OCI-LY1 (cell line): ENCODE measurements around the gene LITAF.

Source experiments
- H2AFZ ChIP-seq: fragments of 200-600 bp; sonication (generic), shearing (Covaris generic); 2 replicates; pipeline ENCODE4 v1.6.0; 2014; ENCODE audit warnings: antibody characterized with exemption, mild to moderate bottlenecking, low read length
- H3F3A ChIP-seq: fragments of 200-600 bp; sonication (generic), shearing (Covaris generic); 2 replicates; pipeline ENCODE4 v1.6.0; 2014; ENCODE audit warnings: mild to moderate bottlenecking, antibody characterized with exemption, low read length, moderate library complexity; ENCODE audit not compliant: insufficient read depth
- H3K27ac ChIP-seq: fragments of 200-600 bp; sonication (generic); 2 replicates; pipeline ENCODE4 v1.5.1; 2014; ENCODE audit warnings: low read length, mixed run types, mild to moderate bottlenecking, low read depth; ENCODE audit not compliant: poor library complexity, severe bottlenecking
- H3K27me3 ChIP-seq: fragments of 200-600 bp; sonication (generic); 2 replicates; pipeline ENCODE4 v1.6.0; 2014; ENCODE audit warnings: antibody characterized with exemption, mild to moderate bottlenecking, low read length, moderate library complexity; ENCODE audit not compliant: insufficient read depth
- H3K36me3 ChIP-seq: fragments of 200-600 bp; sonication (generic); 2 replicates; pipeline ENCODE4 v1.6.1; 2014; ENCODE audit warnings: mild to moderate bottlenecking, antibody characterized with exemption, low read length, moderate library complexity, mixed read lengths; ENCODE audit not compliant: insufficient read depth
- H3K4me1 ChIP-seq: fragments of 200-600 bp; sonication (generic); 2 replicates; pipeline ENCODE4 v1.5.1; 2014; ENCODE audit warnings: mild to moderate bottlenecking, low read length, moderate library complexity; ENCODE audit not compliant: insufficient read depth, severe bottlenecking
- H3K4me2 ChIP-seq: fragments of 200-600 bp; sonication (generic), shearing (Covaris generic); 2 replicates; pipeline ENCODE4 v1.6.1; 2014; ENCODE audit warnings: low read length
- H3K4me3 ChIP-seq: fragments of 200-600 bp; sonication (generic); 2 replicates; pipeline ENCODE4 v1.5.1; 2014; ENCODE audit warnings: low read length, low read depth, mild to moderate bottlenecking, mixed read lengths; ENCODE audit not compliant: poor library complexity, severe bottlenecking
- H3K79me2 ChIP-seq: fragments of 200-600 bp; shearing (Covaris generic); 2 replicates; pipeline ENCODE4 v1.6.1; 2016; ENCODE audit warnings: mixed run types, low read length, mixed read lengths; ENCODE audit not compliant: insufficient read depth
- H3K9ac ChIP-seq: fragments of 200-600 bp; sonication (generic), shearing (Covaris generic); 2 replicates; pipeline ENCODE4 v1.6.1; 2014; ENCODE audit warnings: mild to moderate bottlenecking, low read length, mixed read lengths
- H3K9me2 ChIP-seq: fragments of 200-600 bp; sonication (generic), shearing (Covaris generic); 2 replicates; pipeline ENCODE4 v1.6.1; 2014; ENCODE audit warnings: low read depth, mild to moderate bottlenecking, low read length, mixed read lengths
- H3K9me3 ChIP-seq: fragments of 200-600 bp; shearing (Covaris generic); 2 replicates; pipeline ENCODE4 v1.6.1; 2014; ENCODE audit warnings: low read length, mixed read lengths
- H4K20me1 ChIP-seq: fragments of 200-600 bp; sonication (generic), shearing (Covaris generic); 2 replicates; pipeline ENCODE4 v1.6.0; 2016; ENCODE audit warnings: mild to moderate bottlenecking, low read length; ENCODE audit not compliant: insufficient read depth
- EZH2 ChIP-seq: fragments of 200-600 bp; sonication (generic), shearing (Covaris generic); IDR thresholded peaks from 2 replicates; pipeline ENCODE4 v1.8.0; 2017; ENCODE audit warnings: borderline replicate concordance, mixed run types, mild to moderate bottlenecking, antibody characterized with exemption, low read length, moderate library complexity, mixed read lengths
- TF ChIP-seq, protein P1 (sequence below): fragments of 200-600 bp; sonication (generic), shearing (Covaris generic); IDR thresholded peaks from 2 replicates; pipeline ENCODE4 v1.5.1; 2017; ENCODE audit warnings: mild to moderate bottlenecking, antibody characterized with exemption, low read length, moderate library complexity, mixed read lengths

LITAF gene

DNA sequence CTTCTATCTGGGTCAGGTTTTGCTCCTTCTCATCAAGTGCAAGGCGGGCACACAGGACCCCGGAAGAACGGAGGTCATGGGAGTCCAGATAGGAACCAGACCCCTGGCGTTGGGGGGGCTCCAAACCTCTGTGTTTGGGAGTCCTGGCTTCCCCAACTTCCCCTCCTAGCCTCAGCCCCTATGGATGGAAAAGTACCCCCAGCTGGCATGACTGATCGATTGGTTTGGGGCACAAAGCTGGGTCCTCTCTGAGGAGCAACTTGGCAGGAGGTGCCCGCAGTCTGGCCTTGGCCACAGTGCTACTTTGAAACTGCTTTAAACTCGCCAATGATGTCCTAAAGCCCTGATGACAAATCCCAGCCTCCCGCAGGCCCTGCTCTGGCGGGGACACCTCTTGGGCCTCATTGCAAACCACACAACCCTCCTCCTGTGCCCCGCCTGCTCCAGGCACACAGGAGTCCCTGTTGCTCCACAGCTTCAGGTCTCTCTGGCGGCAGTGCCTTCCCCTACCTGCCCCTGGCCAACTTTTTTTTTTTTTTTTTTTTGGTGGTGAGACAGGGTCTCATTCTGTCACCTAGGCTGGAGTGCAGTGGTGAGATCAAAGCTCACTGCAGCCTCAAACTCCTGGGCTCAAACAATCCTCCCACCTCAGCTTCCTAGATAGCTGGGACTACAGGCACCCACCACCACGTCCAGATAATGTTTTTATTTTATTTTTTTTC, 43.5 kb upstream of the LITAF start:
- H3K9me3 ChIP-seq, result no peaks in the 10 kb centered on the region
- TF ChIP-seq EZH2, result no peak
- TF ChIP-seq, protein P1, sequence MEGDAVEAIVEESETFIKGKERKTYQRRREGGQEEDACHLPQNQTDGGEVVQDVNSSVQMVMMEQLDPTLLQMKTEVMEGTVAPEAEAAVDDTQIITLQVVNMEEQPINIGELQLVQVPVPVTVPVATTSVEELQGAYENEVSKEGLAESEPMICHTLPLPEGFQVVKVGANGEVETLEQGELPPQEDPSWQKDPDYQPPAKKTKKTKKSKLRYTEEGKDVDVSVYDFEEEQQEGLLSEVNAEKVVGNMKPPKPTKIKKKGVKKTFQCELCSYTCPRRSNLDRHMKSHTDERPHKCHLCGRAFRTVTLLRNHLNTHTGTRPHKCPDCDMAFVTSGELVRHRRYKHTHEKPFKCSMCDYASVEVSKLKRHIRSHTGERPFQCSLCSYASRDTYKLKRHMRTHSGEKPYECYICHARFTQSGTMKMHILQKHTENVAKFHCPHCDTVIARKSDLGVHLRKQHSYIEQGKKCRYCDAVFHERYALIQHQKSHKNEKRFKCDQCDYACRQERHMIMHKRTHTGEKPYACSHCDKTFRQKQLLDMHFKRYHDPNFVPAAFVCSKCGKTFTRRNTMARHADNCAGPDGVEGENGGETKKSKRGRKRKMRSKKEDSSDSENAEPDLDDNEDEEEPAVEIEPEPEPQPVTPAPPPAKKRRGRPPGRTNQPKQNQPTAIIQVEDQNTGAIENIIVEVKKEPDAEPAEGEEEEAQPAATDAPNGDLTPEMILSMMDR, result no peak
- H3K79me2 ChIP-seq, result no peaks in the 10 kb centered on the region
- H3K9ac ChIP-seq, result peak overlapping the region; percentile 37; the same call in 1 of the 2 replicates
- H3K4me2 ChIP-seq, result peak overlapping the region; percentile 43; the same call in 1 of the 2 replicates
- no peaks in the 10 kb centered on the region for H3K9me2 ChIP-seq
- H3K4me3 ChIP-seq, result no peak overlapping the region
- H2AFZ ChIP-seq, result no peak overlapping the region; the same call in 1 of the 2 replicates
- H3K36me3 ChIP-seq, result no peaks in the 10 kb centered on the region
- peaks cover 48% of the 10 kb centered on the region for H3K4me1 ChIP-seq
- H4K20me1 ChIP-seq, result no peaks in the 10 kb centered on the region
- peak overlapping the region; percentile 78 for H3K27ac ChIP-seq
- no peaks in the 10 kb centered on the region for H3K27me3 ChIP-seq
- peaks cover 6% of the 10 kb centered on the region; the same call in 1 of the 2 replicates for H3F3A ChIP-seq

DNA sequence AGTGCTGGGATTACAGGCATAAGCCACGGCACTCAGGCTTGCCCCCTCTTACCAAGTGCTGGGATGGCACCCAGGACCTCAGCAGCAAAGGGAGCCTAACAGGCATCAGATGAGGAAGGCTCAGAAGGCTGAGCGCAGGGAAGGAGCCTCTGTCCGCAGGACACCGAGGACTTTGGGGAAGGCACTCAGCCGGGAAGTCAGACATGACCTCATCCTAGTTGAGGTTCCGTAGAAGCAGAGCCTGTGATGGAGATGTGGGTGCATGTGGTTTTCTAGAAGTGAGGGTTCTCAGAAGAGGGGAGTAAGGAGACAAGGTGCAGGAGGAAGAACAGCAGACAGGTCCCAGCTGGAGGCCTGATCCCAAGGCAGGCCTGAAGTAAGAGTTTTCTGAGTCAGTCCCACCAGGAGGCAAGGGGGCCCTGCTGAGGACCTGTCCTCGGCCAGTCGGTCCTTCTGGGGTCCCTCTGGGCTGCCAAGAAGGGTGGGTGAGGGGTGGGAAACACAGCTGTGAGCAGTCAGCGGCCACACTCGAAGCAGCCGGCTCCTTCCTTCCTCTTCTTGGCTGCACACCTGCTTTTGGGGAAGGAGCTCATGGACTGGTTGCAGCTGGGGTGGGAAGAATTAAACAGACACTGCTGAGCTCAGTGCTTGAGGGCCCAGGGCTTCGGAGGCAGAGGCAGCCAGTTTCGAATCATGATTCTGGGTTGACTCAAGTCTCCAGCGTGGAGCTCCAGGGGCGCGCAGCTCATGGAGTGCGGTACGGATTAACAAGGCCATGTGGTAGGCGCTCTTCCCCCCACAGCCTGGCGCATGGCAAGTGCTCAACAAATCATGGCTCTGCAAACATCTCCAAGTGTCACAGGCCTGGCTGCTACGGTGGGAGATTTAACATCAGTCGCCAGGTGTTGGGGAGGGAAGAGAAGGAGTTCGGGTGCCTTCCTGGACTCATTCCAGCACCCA, 42.6 kb upstream of the LITAF start:
- H3K9me3 ChIP-seq, result no peaks in the 10 kb centered on the region
- H3K27me3 ChIP-seq, result no peaks in the 10 kb centered on the region
- no peaks in the 10 kb centered on the region for H4K20me1 ChIP-seq
- H3K4me2 ChIP-seq, result peak overlapping the region; percentile 43; the same call in 1 of the 2 replicates
- peak overlapping the region; percentile 78 for H3K27ac ChIP-seq
- peaks cover 53% of the 10 kb centered on the region for H3K4me1 ChIP-seq
- H3K79me2 ChIP-seq, result no peaks in the 10 kb centered on the region
- H3K4me3 ChIP-seq, result no peak overlapping the region
- H3K36me3 ChIP-seq, result no peaks in the 10 kb centered on the region
- peaks cover 6% of the 10 kb centered on the region; the same call in 1 of the 2 replicates for H3F3A ChIP-seq
- no peaks in the 10 kb centered on the region for H3K9me2 ChIP-seq
- no peak overlapping the region; the same call in 1 of the 2 replicates for H2AFZ ChIP-seq
- peak overlapping the region; percentile 37; the same call in 1 of the 2 replicates for H3K9ac ChIP-seq
- TF ChIP-seq, protein P1, result no peak
- TF ChIP-seq EZH2, result no peak

DNA sequence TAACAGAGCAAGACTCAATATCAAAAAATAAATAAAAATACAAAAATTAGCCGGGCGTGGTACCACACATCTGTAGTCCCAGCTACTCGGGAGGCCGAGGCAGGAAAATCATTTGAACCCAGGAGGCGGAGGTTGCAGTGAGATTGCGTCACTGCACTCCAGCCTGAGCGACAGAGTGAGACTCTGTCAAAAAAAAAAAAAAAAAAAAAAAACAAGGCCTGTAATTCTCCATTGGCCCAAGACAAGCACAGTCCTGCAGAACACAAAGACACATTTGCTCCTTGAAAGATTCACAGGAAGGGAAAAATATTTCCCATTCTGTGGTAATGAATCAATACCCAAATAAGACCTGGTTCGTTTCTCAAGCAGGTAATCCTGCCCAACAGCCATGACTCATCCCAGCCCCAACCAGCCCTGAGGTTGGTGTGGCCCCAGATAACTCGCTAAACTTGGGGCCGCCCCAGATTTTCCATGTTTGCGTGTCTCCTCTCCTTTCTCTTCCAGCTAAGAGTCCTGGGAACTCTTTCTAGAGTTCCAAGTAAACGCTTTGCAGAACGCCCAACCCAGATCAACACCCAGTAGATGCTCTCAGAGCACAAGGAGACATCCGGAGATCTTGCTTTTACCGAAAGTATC, 41.2 kb upstream of the LITAF start:
- H3K27me3 ChIP-seq, result no peaks in the 10 kb centered on the region
- no peaks in the 10 kb centered on the region for H3K79me2 ChIP-seq
- no peaks in the 10 kb centered on the region for H3K9me2 ChIP-seq
- H3K4me1 ChIP-seq, result peaks cover 61% of the 10 kb centered on the region
- H3K27ac ChIP-seq, result peak overlapping the region; percentile 7
- no peak overlapping the region for H3K9ac ChIP-seq
- H3F3A ChIP-seq, result peaks cover 6% of the 10 kb centered on the region; the same call in 1 of the 2 replicates
- no peak overlapping the region for H2AFZ ChIP-seq
- TF ChIP-seq EZH2, result no peak
- TF ChIP-seq, protein P1, result no peak
- no peaks in the 10 kb centered on the region for H3K9me3 ChIP-seq
- no peak overlapping the region for H3K4me2 ChIP-seq
- no peaks in the 10 kb centered on the region for H3K36me3 ChIP-seq
- no peaks in the 10 kb centered on the region for H4K20me1 ChIP-seq
- no peak overlapping the region for H3K4me3 ChIP-seq
